OCI-LY3 (cell line): ENCODE results near the gene RASA2.

Experiments used
- H2AFZ ChIP-seq: fragments of 200-600, 300-600 bp; shearing (Covaris generic); 2 replicates; pipeline ENCODE4 v1.6.0; 2014; ENCODE audit warnings: antibody characterized with exemption, low read depth, low read length
- H3K27ac ChIP-seq: fragments of 200-600, 300-600 bp; sonication (generic); 2 replicates; pipeline ENCODE4 v1.5.1; 2014; ENCODE audit warnings: mild to moderate bottlenecking, low read length, moderate library complexity, mixed read lengths
- H3K27me3 ChIP-seq: fragments of 200-600, 300-600 bp; sonication (generic); 2 replicates; pipeline ENCODE4 v1.6.1; 2014; ENCODE audit warnings: low read depth, low read length, mixed read lengths
- H3K36me3 ChIP-seq: fragments of 200-600, 300-600 bp; sonication (generic); replicated peaks from 2 replicates; pipeline ENCODE3; 2014; ENCODE audit warnings: low read depth, low read length, mixed read lengths
- H3K4me1 ChIP-seq: fragments of 300-600, 200-600 bp; sonication (generic); 2 replicates; pipeline ENCODE4 v1.6.1; 2014; ENCODE audit warnings: low read length, mixed read lengths
- H3K4me2 ChIP-seq: fragments of 200-600, 300-600 bp; sonication (generic); 2 replicates; pipeline ENCODE4 v1.6.1; 2014; ENCODE audit warnings: low read length, mixed read lengths
- H3K4me3 ChIP-seq: fragments of 300-600, 200-600 bp; sonication (generic); 2 replicates; pipeline ENCODE4 v1.5.1; 2014; ENCODE audit warnings: antibody characterized with exemption, mild to moderate bottlenecking, low read length, moderate library complexity
- H3K79me2 ChIP-seq: fragments of 300-600, 200-600 bp; shearing (Covaris generic); 2 replicates; pipeline ENCODE4 v1.6.1; 2014; ENCODE audit warnings: mild to moderate bottlenecking, low read length, mixed read lengths
- H3K9ac ChIP-seq: fragments of 300-600, 200-600 bp; shearing (Covaris generic); 2 replicates; pipeline ENCODE4 v1.6.0; 2014; ENCODE audit warnings: mild to moderate bottlenecking, low read length, moderate library complexity
- H3K9me3 ChIP-seq: fragments of 200-600, 300-600 bp; shearing (Covaris generic); 2 replicates; pipeline ENCODE4 v1.6.1; 2014; ENCODE audit warnings: low read length, mixed read lengths; ENCODE audit not compliant: insufficient read depth
- H4K20me1 ChIP-seq: fragments of 200-600, 300-600 bp; sonication (generic); 2 replicates; pipeline ENCODE4 v1.6.1; 2016; ENCODE audit warnings: low read length, mixed read lengths; ENCODE audit not compliant: insufficient read depth
- CTCF ChIP-seq: fragments of 200-600, 300-600 bp; sonication (generic); IDR thresholded peaks from 2 replicates; pipeline ENCODE4 v1.5.1; 2014; ENCODE audit warnings: antibody characterized with exemption, low read length, low read depth
- EZH2phosphoT487 ChIP-seq: fragments of 200-600 bp; shearing (Covaris generic); IDR thresholded peaks from 2 replicates; pipeline ENCODE4 v1.6.1; 2018; ENCODE audit warnings: antibody characterized with exemption, mixed run types, low read depth

Gene RASA2

GRCh38 chr3:141446737-141447136, 40.1 kb upstream of the RASA2 start:
- TF ChIP-seq CTCF (no peak), EZH2phosphoT487 (no peak)
- Histone ChIP-seq H3K4me1 (peaks cover 1% of the 10 kb centered on the region), H2AFZ (no peak overlapping the region), H3K79me2 (no peaks in the 10 kb centered on the region), H3K27ac (no peak overlapping the region), H3K9me3 (no peaks in the 10 kb centered on the region), H3K27me3 (no peaks in the 10 kb centered on the region), H3K9ac (no peak overlapping the region), H3K4me2 (no peak overlapping the region), H3K4me3 (no peak overlapping the region), H3K36me3 (no peaks in the 10 kb centered on the region), H4K20me1 (no peaks in the 10 kb centered on the region)

GRCh38 chr3:141447383-141447782, 39.4 kb upstream of the RASA2 start:
- Histone ChIP-seq H3K4me1 (peaks cover 3% of the 10 kb centered on the region), H3K9me3 (no peaks in the 10 kb centered on the region), H3K4me2 (no peak overlapping the region), H4K20me1 (no peaks in the 10 kb centered on the region), H3K4me3 (no peak overlapping the region), H3K36me3 (no peaks in the 10 kb centered on the region), H3K27me3 (no peaks in the 10 kb centered on the region), H3K79me2 (no peaks in the 10 kb centered on the region), H3K27ac (no peak overlapping the region), H2AFZ (no peak overlapping the region), H3K9ac (no peak overlapping the region)
- TF ChIP-seq EZH2phosphoT487 (no peak), CTCF (no peak)

- H4K20me1 ChIP-seq = no peaks in the 10 kb centered on the region
- no peak overlapping the region for H3K4me2 ChIP-seq
- H3K27ac ChIP-seq = no peak overlapping the region
- H3K9ac ChIP-seq = no peak overlapping the region
- H3K9me3 ChIP-seq = no peaks in the 10 kb centered on the region
- H2AFZ ChIP-seq = no peak overlapping the region
- H3K79me2 ChIP-seq = no peaks in the 10 kb centered on the region
- no peaks in the 10 kb centered on the region for H3K36me3 ChIP-seq
- no peak for TF ChIP-seq EZH2phosphoT487
- no peak for TF ChIP-seq CTCF
- peaks cover 6% of the 10 kb centered on the region for H3K4me1 ChIP-seq
- no peak overlapping the region for H3K4me3 ChIP-seq
- H3K27me3 ChIP-seq = no peaks in the 10 kb centered on the region
Measured at GRCh38 chr3:141448606-141449220, 38.1 kb upstream of the RASA2 start.

GRCh38 chr3:141449424-141449823, 37.4 kb upstream of the RASA2 start:
- H4K20me1 ChIP-seq = no peaks in the 10 kb centered on the region
- no peak overlapping the region for H3K27ac ChIP-seq
- H3K4me1 ChIP-seq = peaks cover 7% of the 10 kb centered on the region
- H3K4me3 ChIP-seq = no peak overlapping the region
- no peaks in the 10 kb centered on the region for H3K79me2 ChIP-seq
- H3K36me3 ChIP-seq = no peaks in the 10 kb centered on the region
- H2AFZ ChIP-seq = no peak overlapping the region
- H3K4me2 ChIP-seq = no peak overlapping the region
- TF ChIP-seq EZH2phosphoT487 = no peak
- no peak for TF ChIP-seq CTCF
- no peaks in the 10 kb centered on the region for H3K27me3 ChIP-seq
- H3K9me3 ChIP-seq = no peaks in the 10 kb centered on the region
- H3K9ac ChIP-seq = no peak overlapping the region
